HEK293T (cell line): Measurements from ENCODE around the gene ATG9A.

ENCODE experiments used
- ELF4 ChIP-seq: fragments of 450-650 bp; IDR thresholded peaks from 2 replicates; pipeline ENCODE4 v1.6.1; 2017; ENCODE audit warnings: antibody characterized with exemption
- FOXM1 ChIP-seq: fragments of 450-650 bp; IDR thresholded peaks from 2 replicates; pipeline ENCODE4 v1.6.1; 2017; ENCODE audit warnings: mild to moderate bottlenecking, borderline replicate concordance
- LEF1 ChIP-seq: fragments of 450-650 bp; IDR thresholded peaks from 2 replicates; pipeline ENCODE4 v1.6.1; 2017; ENCODE audit warnings: mild to moderate bottlenecking, borderline replicate concordance

DNA sequence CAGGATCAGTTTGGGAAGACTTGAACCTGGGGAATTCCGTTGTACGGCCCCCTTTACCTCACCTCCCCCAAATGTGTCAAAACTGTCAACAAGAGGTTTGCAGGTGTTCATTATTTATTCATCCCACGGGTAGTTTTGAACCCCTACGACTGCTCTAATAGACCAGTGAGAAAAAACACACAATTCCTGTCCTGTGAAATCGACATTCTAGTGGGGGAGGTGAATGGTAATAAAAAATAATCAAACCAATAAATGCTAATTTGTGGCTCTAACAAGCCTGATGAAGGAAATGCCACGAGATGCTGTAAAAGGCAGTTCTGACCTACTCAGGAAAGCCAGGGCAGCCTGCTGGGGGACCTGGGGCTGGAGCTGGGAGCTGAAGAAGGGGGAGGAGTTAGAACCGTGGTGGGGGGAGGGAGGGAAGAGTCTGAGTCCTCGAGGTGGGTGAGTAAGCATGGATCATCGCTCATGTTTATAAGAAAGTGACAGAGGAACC lies 49.3 kb upstream of the ATG9A start:
- TF ChIP-seq LEF1 (no peak), FOXM1 (no peak), ELF4 (no peak)
